ENCODE data around the gene ARHGEF9.
"Not testable (repeated sequence)": the region's sequence is repeated elsewhere in the genome, so short reads cannot be mapped to it uniquely, and the experiment has no call there.

Gene ARHGEF9

GRCh38 chrX:63784902-63785707 lies at the start of gene ARHGEF9:
TSS of gene ARHGEF9 (minus strand) at chrX:63785214. CDS start at chrX:63785145, 69 bp downstream.
- Mint-ChIP-seq H3K27ac (ENCODE audit: low read depth) (no peak within 1 kb of the TSS), H3K27me3 (no peaks in the 10 kb centered on the region), H3K4me3 (peak within 1 kb of the TSS; percentile 49), H3K4me1 (no peaks in the 10 kb centered on the region), H3K9me3 (no peaks in the 10 kb centered on the region), H3K36me3 (ENCODE audit: insufficient read depth) (no peaks in the 10 kb centered on the region)
- DNase-seq (ENCODE audit: low spot score in 2 of 2): no peak
- ATAC-seq (replicated peaks; ENCODE audit: extremely low read depth, poor library complexity, severe bottlenecking): no peak

GRCh38 chrX:63825446-63825845 lies 40.4 kb upstream of the ARHGEF9 start:
- not testable (repeated sequence) for ATAC-seq (replicated peaks; ENCODE audit: extremely low read depth, poor library complexity, severe bottlenecking); DNase-seq (ENCODE audit: low spot score in 2 of 2); H3K4me3 Mint-ChIP-seq; H3K27me3 Mint-ChIP-seq; H3K27ac Mint-ChIP-seq (ENCODE audit: low read depth); H3K4me1 Mint-ChIP-seq; H3K36me3 Mint-ChIP-seq (ENCODE audit: insufficient read depth); H3K9me3 Mint-ChIP-seq

- Mint-ChIP-seq H3K27ac (ENCODE audit: low read depth) (no peak overlapping the region), H3K4me3 (no peak overlapping the region), H3K9me3 (no peaks in the 10 kb centered on the region), H3K36me3 (ENCODE audit: insufficient read depth) (no peaks in the 10 kb centered on the region), H3K4me1 (no peaks in the 10 kb centered on the region), H3K27me3 (no peaks in the 10 kb centered on the region)
- no peak for ATAC-seq (replicated peaks; ENCODE audit: extremely low read depth, poor library complexity, severe bottlenecking)
- no peak for DNase-seq (ENCODE audit: low spot score in 2 of 2)
Measured at GRCh38 chrX:63818156-63818555, 33.1 kb upstream of the ARHGEF9 start.

- Mint-ChIP-seq H3K4me1 (no peaks in the 10 kb centered on the region), H3K36me3 (ENCODE audit: insufficient read depth) (no peaks in the 10 kb centered on the region), H3K4me3 (no peak overlapping the region), H3K27me3 (no peaks in the 10 kb centered on the region), H3K9me3 (no peaks in the 10 kb centered on the region), H3K27ac (ENCODE audit: low read depth) (no peak overlapping the region)
- DNase-seq (ENCODE audit: low spot score in 2 of 2) (no peak), ATAC-seq (replicated peaks; ENCODE audit: extremely low read depth, poor library complexity, severe bottlenecking) (no peak)
Measured at GRCh38 chrX:63817696-63818095, 32.7 kb upstream of the ARHGEF9 start.

GRCh38 chrX:63812823-63813222 lies 27.8 kb upstream of the ARHGEF9 start:
- no peak for ATAC-seq (replicated peaks; ENCODE audit: extremely low read depth, poor library complexity, severe bottlenecking)
- H3K4me1 Mint-ChIP-seq: no peaks in the 10 kb centered on the region
- H3K36me3 Mint-ChIP-seq (ENCODE audit: insufficient read depth): no peaks in the 10 kb centered on the region
- no peak overlapping the region for H3K4me3 Mint-ChIP-seq
- DNase-seq (ENCODE audit: low spot score in 2 of 2): no peak
- no peaks in the 10 kb centered on the region for H3K9me3 Mint-ChIP-seq
- H3K27ac Mint-ChIP-seq (ENCODE audit: low read depth): no peak overlapping the region
- H3K27me3 Mint-ChIP-seq: no peaks in the 10 kb centered on the region

- no peaks in the 10 kb centered on the region for H3K36me3 Mint-ChIP-seq (ENCODE audit: insufficient read depth)
- no peak overlapping the region for H3K27ac Mint-ChIP-seq (ENCODE audit: low read depth)
- no peaks in the 10 kb centered on the region for H3K9me3 Mint-ChIP-seq
- no peaks in the 10 kb centered on the region for H3K27me3 Mint-ChIP-seq
- no peak overlapping the region for H3K4me3 Mint-ChIP-seq
- ATAC-seq (replicated peaks; ENCODE audit: extremely low read depth, poor library complexity, severe bottlenecking): no peak
- DNase-seq (ENCODE audit: low spot score in 2 of 2): no peak
- no peaks in the 10 kb centered on the region for H3K4me1 Mint-ChIP-seq
Measured at GRCh38 chrX:63810746-63811145, 25.7 kb upstream of the ARHGEF9 start.

GRCh38 chrX:63809173-63809572 lies 24.2 kb upstream of the ARHGEF9 start:
- H3K36me3 Mint-ChIP-seq (ENCODE audit: insufficient read depth): no peaks in the 10 kb centered on the region
- H3K9me3 Mint-ChIP-seq: no peaks in the 10 kb centered on the region
- no peak overlapping the region for H3K4me3 Mint-ChIP-seq
- ATAC-seq (replicated peaks; ENCODE audit: extremely low read depth, poor library complexity, severe bottlenecking) (no peak), DNase-seq (ENCODE audit: low spot score in 2 of 2) (no peak)
- no peaks in the 10 kb centered on the region for H3K4me1 Mint-ChIP-seq
- no peak overlapping the region for H3K27ac Mint-ChIP-seq (ENCODE audit: low read depth)
- H3K27me3 Mint-ChIP-seq: no peaks in the 10 kb centered on the region

GRCh38 chrX:63795406-63795805 lies 10.4 kb upstream of the ARHGEF9 start:
- H3K4me3 Mint-ChIP-seq; DNase-seq (ENCODE audit: low spot score in 2 of 2); H3K4me1 Mint-ChIP-seq; H3K36me3 Mint-ChIP-seq (ENCODE audit: insufficient read depth); H3K27ac Mint-ChIP-seq (ENCODE audit: low read depth); H3K9me3 Mint-ChIP-seq; ATAC-seq (replicated peaks; ENCODE audit: extremely low read depth, poor library complexity, severe bottlenecking): not testable (repeated sequence)
- H3K27me3 Mint-ChIP-seq: peaks cover 46% of the 10 kb centered on the region

- DNase-seq (ENCODE audit: low spot score in 2 of 2) (no peak), ATAC-seq (replicated peaks; ENCODE audit: extremely low read depth, poor library complexity, severe bottlenecking) (no peak)
- H3K36me3 Mint-ChIP-seq (ENCODE audit: insufficient read depth): no peaks in the 10 kb centered on the region
- no peaks in the 10 kb centered on the region for H3K4me1 Mint-ChIP-seq
- no peak overlapping the region for H3K27ac Mint-ChIP-seq (ENCODE audit: low read depth)
- no peaks in the 10 kb centered on the region for H3K27me3 Mint-ChIP-seq
- H3K9me3 Mint-ChIP-seq: no peaks in the 10 kb centered on the region
- peak overlapping the region; percentile 49 for H3K4me3 Mint-ChIP-seq
Measured at GRCh38 chrX:63785708-63786040, 660 bp upstream of the ARHGEF9 start.

- ATAC-seq (replicated peaks; ENCODE audit: extremely low read depth, poor library complexity, severe bottlenecking) (no peak), DNase-seq (ENCODE audit: low spot score in 2 of 2) (no peak)
- Mint-ChIP-seq H3K4me3 (peak overlapping the region; percentile 49), H3K27me3 (no peaks in the 10 kb centered on the region), H3K27ac (ENCODE audit: low read depth) (no peak overlapping the region), H3K4me1 (no peaks in the 10 kb centered on the region), H3K9me3 (no peaks in the 10 kb centered on the region), H3K36me3 (ENCODE audit: insufficient read depth) (no peaks in the 10 kb centered on the region)
Measured at GRCh38 chrX:63784346-63784901, 590 bp downstream of the ARHGEF9 start.

GRCh38 chrX:63782515-63782914 lies 2.5 kb downstream of the ARHGEF9 start:
- Mint-ChIP-seq H3K9me3 (no peaks in the 10 kb centered on the region), H3K27ac (ENCODE audit: low read depth) (no peak overlapping the region), H3K4me3 (no peak overlapping the region), H3K27me3 (no peaks in the 10 kb centered on the region), H3K36me3 (ENCODE audit: insufficient read depth) (no peaks in the 10 kb centered on the region), H3K4me1 (no peaks in the 10 kb centered on the region)
- DNase-seq (ENCODE audit: low spot score in 2 of 2): no peak
- no peak for ATAC-seq (replicated peaks; ENCODE audit: extremely low read depth, poor library complexity, severe bottlenecking)

GRCh38 chrX:63768760-63769159 lies 16.3 kb downstream of the ARHGEF9 start:
- Mint-ChIP-seq H3K4me1 (no peaks in the 10 kb centered on the region), H3K27me3 (peaks cover 8% of the 10 kb centered on the region), H3K9me3 (no peaks in the 10 kb centered on the region), H3K36me3 (ENCODE audit: insufficient read depth) (no peaks in the 10 kb centered on the region), H3K4me3 (no peak overlapping the region), H3K27ac (ENCODE audit: low read depth) (no peak overlapping the region)
- ATAC-seq (replicated peaks; ENCODE audit: extremely low read depth, poor library complexity, severe bottlenecking) (no peak), DNase-seq (ENCODE audit: low spot score in 2 of 2) (no peak)

GRCh38 chrX:63765712-63766111 lies 19.3 kb downstream of the ARHGEF9 start:
- Mint-ChIP-seq H3K4me3 (no peak overlapping the region), H3K4me1 (peaks cover 5% of the 10 kb centered on the region), H3K9me3 (no peaks in the 10 kb centered on the region), H3K36me3 (ENCODE audit: insufficient read depth) (no peaks in the 10 kb centered on the region), H3K27me3 (no peaks in the 10 kb centered on the region), H3K27ac (ENCODE audit: low read depth) (no peak overlapping the region)
- DNase-seq (ENCODE audit: low spot score in 2 of 2) (no peak), ATAC-seq (replicated peaks; ENCODE audit: extremely low read depth, poor library complexity, severe bottlenecking) (no peak)
